ENCODE measurements around the gene PLCG2.

The PLCG2 gene

GRCh38 chr16:81863630-81864352, 84.7 kb downstream of the PLCG2 start:
- peak; percentile 22; the same call in 1 of the 2 replicates for TF ChIP-seq SPI1 (IDR thresholded peaks at IDR 0.05; ENCODE audit: borderline replicate concordance, low read depth)
- no peak for TF ChIP-seq GABPA (IDR thresholded peaks at IDR 0.05; ENCODE audit: low read depth)
- TF ChIP-seq, protein P1, sequence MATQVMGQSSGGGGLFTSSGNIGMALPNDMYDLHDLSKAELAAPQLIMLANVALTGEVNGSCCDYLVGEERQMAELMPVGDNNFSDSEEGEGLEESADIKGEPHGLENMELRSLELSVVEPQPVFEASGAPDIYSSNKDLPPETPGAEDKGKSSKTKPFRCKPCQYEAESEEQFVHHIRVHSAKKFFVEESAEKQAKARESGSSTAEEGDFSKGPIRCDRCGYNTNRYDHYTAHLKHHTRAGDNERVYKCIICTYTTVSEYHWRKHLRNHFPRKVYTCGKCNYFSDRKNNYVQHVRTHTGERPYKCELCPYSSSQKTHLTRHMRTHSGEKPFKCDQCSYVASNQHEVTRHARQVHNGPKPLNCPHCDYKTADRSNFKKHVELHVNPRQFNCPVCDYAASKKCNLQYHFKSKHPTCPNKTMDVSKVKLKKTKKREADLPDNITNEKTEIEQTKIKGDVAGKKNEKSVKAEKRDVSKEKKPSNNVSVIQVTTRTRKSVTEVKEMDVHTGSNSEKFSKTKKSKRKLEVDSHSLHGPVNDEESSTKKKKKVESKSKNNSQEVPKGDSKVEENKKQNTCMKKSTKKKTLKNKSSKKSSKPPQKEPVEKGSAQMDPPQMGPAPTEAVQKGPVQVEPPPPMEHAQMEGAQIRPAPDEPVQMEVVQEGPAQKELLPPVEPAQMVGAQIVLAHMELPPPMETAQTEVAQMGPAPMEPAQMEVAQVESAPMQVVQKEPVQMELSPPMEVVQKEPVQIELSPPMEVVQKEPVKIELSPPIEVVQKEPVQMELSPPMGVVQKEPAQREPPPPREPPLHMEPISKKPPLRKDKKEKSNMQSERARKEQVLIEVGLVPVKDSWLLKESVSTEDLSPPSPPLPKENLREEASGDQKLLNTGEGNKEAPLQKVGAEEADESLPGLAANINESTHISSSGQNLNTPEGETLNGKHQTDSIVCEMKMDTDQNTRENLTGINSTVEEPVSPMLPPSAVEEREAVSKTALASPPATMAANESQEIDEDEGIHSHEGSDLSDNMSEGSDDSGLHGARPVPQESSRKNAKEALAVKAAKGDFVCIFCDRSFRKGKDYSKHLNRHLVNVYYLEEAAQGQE (IDR thresholded peaks at IDR 0.05; ENCODE audit: insufficient replicate concordance, low read depth) = no peak
- Histone ChIP-seq H3K27me3 (ENCODE audit: insufficient read depth, poor library complexity, severe bottlenecking) (no peaks in the 10 kb centered on the region), H3K4me3 (replicated peaks; ENCODE audit: insufficient read depth, low read length) (no peak overlapping the region), H3K27ac (replicated peaks) (no peak overlapping the region)
- no peak for DNase-seq (ENCODE audit: low read depth in 1 of 2, low spot score in 1 of 2)

DNA sequence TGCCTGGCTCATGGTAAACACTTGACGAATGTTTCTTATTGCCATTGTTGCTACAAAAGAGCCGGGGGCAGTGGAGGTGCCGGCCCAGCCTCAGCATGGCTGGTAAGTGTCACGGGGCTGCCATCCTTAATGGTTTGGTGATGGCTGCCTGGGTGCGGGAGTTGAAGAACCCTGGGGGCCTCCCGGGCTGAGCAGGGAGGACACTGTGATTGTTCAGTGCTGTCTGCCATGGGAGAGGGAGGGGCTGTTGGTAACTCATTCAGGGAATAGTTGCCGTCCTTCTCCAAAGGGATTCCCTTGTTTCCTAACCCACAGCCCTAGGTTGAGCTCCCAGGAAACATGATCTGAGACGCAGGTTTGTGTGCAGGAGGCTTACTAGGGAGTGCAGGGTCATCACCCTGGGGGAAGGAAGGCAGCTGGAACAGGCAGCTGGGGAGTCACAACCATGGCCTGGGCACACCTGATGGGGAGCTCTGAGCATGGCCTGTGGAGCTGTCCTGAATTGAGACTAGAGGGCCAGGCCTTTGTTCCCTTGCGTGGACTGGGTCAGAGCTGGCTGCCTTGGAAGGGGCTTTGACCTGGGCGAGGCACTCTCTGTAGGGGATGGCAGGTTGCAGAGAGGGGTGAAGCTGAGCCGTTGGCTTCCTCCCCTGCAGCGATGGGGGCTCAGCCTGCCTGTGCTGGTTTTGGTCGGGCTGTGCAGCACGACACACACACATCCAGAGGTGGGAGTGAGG, 85.7 kb downstream of the PLCG2 start:
- Histone ChIP-seq H3K27ac (replicated peaks) (no peak overlapping the region), H3K4me3 (replicated peaks; ENCODE audit: insufficient read depth, low read length) (no peak overlapping the region)
- DNase-seq (ENCODE audit: low read depth in 1 of 2, low spot score in 1 of 2) = no peak

GRCh38 chr16:81866820-81867440, 87.8 kb downstream of the PLCG2 start:
- H3K27me3 ChIP-seq (ENCODE audit: insufficient read depth, poor library complexity, severe bottlenecking) = no peaks in the 10 kb centered on the region
- no peak overlapping the region for H3K4me3 ChIP-seq (replicated peaks; ENCODE audit: insufficient read depth, low read length)
- no peak for TF ChIP-seq SPI1 (IDR thresholded peaks at IDR 0.05; ENCODE audit: borderline replicate concordance, low read depth)
- DNase-seq (ENCODE audit: low read depth in 1 of 2, low spot score in 1 of 2) = no peak
- H3K27ac ChIP-seq (replicated peaks) = no peak overlapping the region

More for the DNA sequence above, 85.7 kb downstream of the PLCG2 start:
- no peaks in the 10 kb centered on the region for H3K27me3 ChIP-seq (ENCODE audit: insufficient read depth, poor library complexity, severe bottlenecking)
- TF ChIP-seq SPI1 (IDR thresholded peaks at IDR 0.05; ENCODE audit: borderline replicate concordance, low read depth) (no peak), GABPA (IDR thresholded peaks at IDR 0.05; ENCODE audit: low read depth) (no peak), CTCF (IDR thresholded peaks at IDR 0.05; ENCODE audit: insufficient read depth, low read length) (no peak), POLR2AphosphoS5 (IDR thresholded peaks at IDR 0.05; ENCODE audit: low read depth) (no peak)
- TF ChIP-seq, protein P1 (IDR thresholded peaks at IDR 0.05; ENCODE audit: insufficient replicate concordance, low read depth) = no peak

DNA sequence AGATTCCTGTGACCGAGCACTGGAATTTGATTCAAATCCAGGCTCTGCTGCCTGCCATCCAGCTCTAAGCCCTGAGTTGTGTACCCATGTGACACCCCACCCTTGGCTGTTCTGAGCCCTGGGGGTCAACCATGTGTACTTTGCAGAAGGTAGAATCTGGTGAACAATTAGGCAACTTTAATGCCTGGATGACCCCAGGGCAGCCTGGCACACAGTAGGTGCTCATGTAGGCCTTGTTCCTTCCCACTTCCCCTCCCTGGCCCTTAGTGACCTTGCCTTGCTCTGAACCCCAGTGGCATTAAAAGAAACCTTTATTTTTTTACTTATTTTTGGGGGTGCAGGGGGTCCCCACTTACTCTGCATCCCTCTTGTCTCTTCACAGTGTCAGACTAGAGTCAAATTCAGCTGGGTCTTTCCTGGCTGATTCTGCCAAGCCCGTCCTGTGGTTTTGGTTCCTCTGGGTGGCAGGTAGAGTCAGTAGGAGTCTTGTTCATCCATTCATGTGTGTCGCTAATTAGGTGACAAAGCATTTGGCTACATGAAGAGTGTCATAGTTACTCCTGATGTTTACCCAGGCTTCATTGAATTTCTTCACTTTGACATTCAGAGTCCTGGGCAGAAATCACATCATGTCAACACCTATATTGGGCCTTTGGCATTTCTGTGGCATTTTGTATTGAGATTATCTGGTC, 89.1 kb downstream of the PLCG2 start:
- Histone ChIP-seq H3K27me3 (ENCODE audit: insufficient read depth, poor library complexity, severe bottlenecking) (no peaks in the 10 kb centered on the region), H3K4me3 (replicated peaks; ENCODE audit: insufficient read depth, low read length) (no peak overlapping the region), H3K27ac (replicated peaks) (no peak overlapping the region)
- TF ChIP-seq POLR2AphosphoS5 (IDR thresholded peaks at IDR 0.05; ENCODE audit: low read depth) (no peak), CTCF (IDR thresholded peaks at IDR 0.05; ENCODE audit: insufficient read depth, low read length) (no peak), GABPA (IDR thresholded peaks at IDR 0.05; ENCODE audit: low read depth) (no peak), SPI1 (IDR thresholded peaks at IDR 0.05; ENCODE audit: borderline replicate concordance, low read depth) (no peak)
- TF ChIP-seq, protein P1 (IDR thresholded peaks at IDR 0.05; ENCODE audit: insufficient replicate concordance, low read depth) = no peak
- no peak for DNase-seq (ENCODE audit: low read depth in 1 of 2, low spot score in 1 of 2)
